ENCODE results near the gene ACSM6. TPM values are rescaled to one million over a fixed set of nuclear protein-coding genes. Genes with fewer than 3 reads are reported as not detected.
"Not testable (repeated sequence)": the region's sequence is repeated elsewhere in the genome, so short reads cannot be mapped to it uniquely, and the experiment has no call there.

Gene ACSM6
- total RNA-seq, 1 donor from 2014 or later = not detected

DNA sequence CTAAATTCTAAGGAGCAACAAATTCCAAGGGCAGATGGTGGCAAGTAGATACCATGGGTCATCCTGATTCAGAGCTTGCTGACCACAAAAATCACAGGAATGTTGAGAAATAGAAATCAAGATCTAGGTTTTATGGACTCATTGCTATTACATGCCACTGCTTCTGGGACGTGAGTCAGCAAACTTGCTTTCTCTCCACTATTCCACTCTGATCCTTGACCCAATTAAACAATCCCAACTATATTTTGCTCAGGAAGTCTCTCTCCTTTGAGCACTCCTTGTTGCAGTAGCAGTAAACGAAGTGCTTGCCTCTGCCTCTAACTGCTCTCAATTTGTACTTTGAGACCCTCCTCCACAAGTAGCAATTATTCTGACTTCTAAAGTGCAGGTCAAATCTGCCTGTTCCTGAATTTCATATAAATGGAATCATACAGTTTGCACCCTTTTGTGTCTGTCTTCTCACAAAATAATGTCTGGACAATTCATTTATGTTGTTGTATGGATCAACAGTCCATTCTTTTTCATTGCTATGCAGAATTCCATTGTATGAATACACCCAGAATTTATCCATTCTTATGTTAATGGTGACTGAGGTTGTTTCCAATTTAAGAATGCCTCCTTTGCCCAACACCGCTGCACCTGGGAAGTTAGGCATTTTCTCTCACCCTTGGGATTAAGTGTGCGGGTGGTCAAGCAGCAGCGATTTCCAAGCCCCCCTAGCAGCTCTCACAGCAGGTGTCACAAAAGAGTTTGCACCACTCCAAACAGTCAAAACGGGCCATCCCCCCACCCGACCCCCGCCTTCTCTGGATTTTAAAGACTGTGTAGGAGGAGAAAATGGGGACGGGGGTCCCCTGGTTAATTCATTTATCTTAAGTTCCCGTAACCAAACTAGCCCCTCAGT is 35.9 kb downstream of the ACSM6 start:
- H3K36me3 Mint-ChIP-seq (ENCODE audit: low read depth) = peaks cover 7% of the 10 kb centered on the region
- peaks cover 25% of the 10 kb centered on the region for H3K4me1 Mint-ChIP-seq
- no peaks in the 10 kb centered on the region for H3K27me3 Mint-ChIP-seq (ENCODE audit: low read depth)
- peak overlapping the region; percentile 96 for H3K27ac Mint-ChIP-seq (ENCODE audit: unreplicated experiment)
- no peak for DNase-seq (ENCODE audit: low read depth, low spot score)
- H3K4me3 Mint-ChIP-seq = peak overlapping the region; percentile 94
- TF ChIP-seq CTCF (conservative IDR thresholded peaks at IDR 0.05) = no peak
- peaks cover 8% of the 10 kb centered on the region for H3K9me3 Mint-ChIP-seq

DNA sequence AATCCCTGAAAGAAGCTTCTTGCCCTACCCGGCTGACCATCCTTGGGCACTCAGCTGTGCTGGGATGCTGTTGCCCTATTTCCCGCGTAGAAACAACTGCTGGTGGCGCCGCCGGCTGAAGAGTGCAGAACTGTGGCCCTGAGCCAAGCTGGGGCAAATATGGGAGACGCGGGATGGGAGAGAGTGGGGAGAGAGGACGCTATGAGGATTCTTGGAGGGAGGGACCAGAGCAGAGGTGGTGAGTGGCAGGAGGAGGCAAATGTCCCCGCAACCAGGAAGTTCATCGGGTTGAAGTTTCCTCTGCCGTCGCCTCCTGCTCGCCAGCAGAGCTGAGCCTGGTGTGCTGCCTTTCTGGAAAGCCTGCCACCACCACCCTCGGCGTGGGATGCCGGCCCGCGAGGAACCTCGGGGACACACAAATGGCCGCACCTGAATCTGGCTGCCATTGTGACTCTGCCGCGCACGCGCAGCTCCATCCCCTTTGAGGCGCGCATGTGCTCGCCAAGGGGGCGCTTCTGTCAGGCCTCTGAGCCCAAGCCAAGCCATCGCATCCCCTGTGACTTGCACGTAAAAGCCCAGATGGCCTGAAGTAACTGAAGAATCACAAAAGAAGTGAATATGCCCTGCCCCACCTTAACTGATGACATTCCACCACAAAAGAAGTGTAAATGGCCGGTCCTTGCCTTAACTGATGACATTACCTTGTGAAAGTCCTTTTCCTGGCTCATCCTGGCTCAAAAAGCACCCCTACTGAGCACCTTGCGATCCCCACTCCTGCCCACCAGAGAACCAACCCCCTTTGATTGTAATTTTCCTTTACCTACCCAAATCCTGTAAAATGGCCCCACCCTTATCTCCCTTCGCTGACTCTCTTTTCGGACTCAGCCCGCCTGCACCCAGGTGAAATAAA is 36.9 kb downstream of the ACSM6 start:
- not testable (repeated sequence) for H3K9me3 Mint-ChIP-seq; H3K27me3 Mint-ChIP-seq (ENCODE audit: low read depth); H3K36me3 Mint-ChIP-seq (ENCODE audit: low read depth)
- peak overlapping the region; percentile 96 for H3K27ac Mint-ChIP-seq (ENCODE audit: unreplicated experiment)
- peak; percentile 63 for DNase-seq (ENCODE audit: low read depth, low spot score)
- H3K4me1 Mint-ChIP-seq = peaks cover 25% of the 10 kb centered on the region
- H3K4me3 Mint-ChIP-seq = peak overlapping the region; percentile 94

- Mint-ChIP-seq H3K9me3 (peaks cover 8% of the 10 kb centered on the region), H3K27ac (ENCODE audit: unreplicated experiment) (no peak overlapping the region), H3K36me3 (ENCODE audit: low read depth) (peaks cover 8% of the 10 kb centered on the region), H3K4me1 (peaks cover 25% of the 10 kb centered on the region), H3K4me3 (no peak overlapping the region), H3K27me3 (ENCODE audit: low read depth) (no peaks in the 10 kb centered on the region)
- DNase-seq (ENCODE audit: low read depth, low spot score) = no peak
- TF ChIP-seq CTCF (conservative IDR thresholded peaks at IDR 0.05) = no peak
These were observed 39.5 kb downstream of the ACSM6 start for GRCh38 chr10:95233377-95234034.

DNA sequence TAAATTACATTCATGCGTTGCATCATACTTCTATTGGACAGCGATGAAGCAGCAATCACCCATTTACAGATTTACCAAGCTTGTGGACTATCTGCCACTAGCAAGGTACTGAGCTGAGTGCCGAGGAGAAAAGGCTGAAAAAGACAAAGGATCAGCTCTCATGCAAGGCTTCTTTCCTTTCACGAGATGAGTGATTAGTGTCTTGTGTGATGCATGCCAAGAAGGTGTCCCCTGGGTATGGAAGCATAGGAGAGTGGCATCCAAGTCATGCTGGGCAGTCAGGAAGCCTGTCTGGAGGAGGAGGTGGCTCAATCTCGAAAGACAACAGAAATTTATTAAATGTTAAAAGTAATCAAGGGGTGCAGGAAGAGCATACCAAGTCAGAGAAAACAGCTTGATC is 40.9 kb downstream of the ACSM6 start:
- DNase-seq (ENCODE audit: low read depth, low spot score) = no peak
- H3K27me3 Mint-ChIP-seq (ENCODE audit: low read depth) = no peaks in the 10 kb centered on the region
- no peak overlapping the region for H3K27ac Mint-ChIP-seq (ENCODE audit: unreplicated experiment)
- H3K36me3 Mint-ChIP-seq (ENCODE audit: low read depth) = peaks cover 7% of the 10 kb centered on the region
- TF ChIP-seq CTCF (conservative IDR thresholded peaks at IDR 0.05) = no peak
- peaks cover 8% of the 10 kb centered on the region for H3K9me3 Mint-ChIP-seq
- H3K4me1 Mint-ChIP-seq = peaks cover 15% of the 10 kb centered on the region
- H3K4me3 Mint-ChIP-seq = no peak overlapping the region

DNA sequence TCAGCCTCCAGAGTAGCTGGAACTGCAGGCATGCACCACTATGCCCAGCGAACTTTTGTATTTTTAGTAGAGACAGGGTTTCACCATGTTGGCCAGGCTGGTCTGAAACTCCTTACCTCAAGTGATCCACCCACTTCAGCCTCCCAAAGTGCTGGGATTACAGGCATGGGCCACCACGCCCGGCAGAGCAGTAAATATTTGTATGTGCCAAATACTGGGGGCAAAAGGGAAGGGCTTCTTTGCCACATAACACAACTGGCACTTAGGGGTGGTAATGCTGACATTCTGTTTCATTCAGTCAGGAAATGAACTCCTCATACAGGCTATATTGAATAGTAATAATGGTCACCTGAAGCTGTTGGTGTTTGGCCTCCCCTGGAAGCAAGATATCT is 41.6 kb downstream of the ACSM6 start:
- H3K4me3 Mint-ChIP-seq = no peak overlapping the region
- no peaks in the 10 kb centered on the region for H3K27me3 Mint-ChIP-seq (ENCODE audit: low read depth)
- H3K27ac Mint-ChIP-seq (ENCODE audit: unreplicated experiment) = no peak overlapping the region
- DNase-seq (ENCODE audit: low read depth, low spot score) = no peak
- H3K36me3 Mint-ChIP-seq (ENCODE audit: low read depth) = peaks cover 11% of the 10 kb centered on the region
- H3K9me3 Mint-ChIP-seq = peaks cover 8% of the 10 kb centered on the region
- H3K4me1 Mint-ChIP-seq = peaks cover 8% of the 10 kb centered on the region
- no peak for TF ChIP-seq CTCF (conservative IDR thresholded peaks at IDR 0.05)
